Immature natural killer cell (primary cell): ENCODE results near the gene SAA2. TPM values are rescaled to one million over a fixed set of nuclear protein-coding genes. Genes with fewer than 3 reads are reported as not detected.
"Not testable (repeated sequence)": the region's sequence is repeated elsewhere in the genome, so short reads cannot be mapped to it uniquely, and the experiment has no call there.

Experiments used
- DNase-seq, 3 donors: peaks; one replicate each; pipeline ENCODE4 v3.0.0; 2022; ENCODE audit warnings: mixed read lengths in 1 of 3
- H3K27ac Mint-ChIP-seq, 6 donors: one replicate each; pipeline ENCODE4 v1.8.0; 2020; ENCODE audit warnings: mixed read lengths in 6 of 6, mild to moderate bottlenecking in 5 of 6, inconsistent platforms in 4 of 6, moderate library complexity in 3 of 6
- H3K27me3 Mint-ChIP-seq, 3 donors: one replicate each; pipeline ENCODE4 v1.8.0; 2020 to 2021; ENCODE audit warnings: low read depth in 3 of 3, mild to moderate bottlenecking in 3 of 3, mixed read lengths in 3 of 3, moderate library complexity in 3 of 3, inconsistent platforms in 1 of 3
- H3K36me3 Mint-ChIP-seq, 3 donors: one replicate each; pipeline ENCODE4 v1.8.0; 2020; ENCODE audit warnings: mixed read lengths in 3 of 3, inconsistent platforms in 2 of 3, mild to moderate bottlenecking in 2 of 3
- H3K4me1 Mint-ChIP-seq, 2 donors: one replicate each; pipeline ENCODE4 v1.8.0; 2020; ENCODE audit warnings: inconsistent platforms in 2 of 2, mild to moderate bottlenecking in 2 of 2, mixed read lengths in 2 of 2, moderate library complexity in 1 of 2
- H3K4me3 Mint-ChIP-seq, 5 donors: one replicate each; pipeline ENCODE4 v1.8.0; 2020; ENCODE audit warnings: mild to moderate bottlenecking in 5 of 5, mixed read lengths in 5 of 5, inconsistent platforms in 3 of 5, moderate library complexity in 3 of 5
- H3K9me3 Mint-ChIP-seq, 6 donors: one replicate each; pipeline ENCODE4 v1.8.0; 2020; ENCODE audit warnings: mild to moderate bottlenecking in 6 of 6, mixed read lengths in 6 of 6, inconsistent platforms in 4 of 6, moderate library complexity in 3 of 6
- polyA plus RNA-seq, 3 donors: library from polyadenylated mRNA; unstranded; fragments of 300-500 nt; fragmentation: Illumina TruSeq; gene quantifications; one replicate each; pipeline ENCODE4 v1.2.3, GENCODE V29; 2021

Gene SAA2
- polyA plus RNA-seq, 3 donors from 2014 or later: not detected

DNA sequence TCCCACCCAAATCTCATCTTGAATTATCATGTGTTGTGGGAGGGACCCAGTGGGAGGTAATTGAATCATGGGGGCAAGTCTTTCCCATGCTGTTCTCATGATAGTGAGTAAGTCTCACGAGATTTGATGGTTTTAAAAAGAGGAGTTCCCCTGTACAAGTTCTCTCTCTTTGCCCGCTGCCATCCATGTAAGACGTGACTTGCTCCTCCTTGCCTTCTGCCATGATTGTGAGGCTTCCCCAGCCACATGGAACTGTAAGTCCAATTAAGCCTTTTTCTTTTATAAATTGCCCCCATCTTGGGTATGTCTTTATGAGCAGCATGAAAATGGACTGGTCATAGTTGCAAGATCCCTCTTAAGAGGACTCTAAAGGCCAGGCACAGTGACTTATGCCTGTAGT is 50.7 kb downstream of the SAA2 start:
- not testable (repeated sequence) for H3K36me3 Mint-ChIP-seq, DNase-seq, H3K27ac Mint-ChIP-seq

DNA sequence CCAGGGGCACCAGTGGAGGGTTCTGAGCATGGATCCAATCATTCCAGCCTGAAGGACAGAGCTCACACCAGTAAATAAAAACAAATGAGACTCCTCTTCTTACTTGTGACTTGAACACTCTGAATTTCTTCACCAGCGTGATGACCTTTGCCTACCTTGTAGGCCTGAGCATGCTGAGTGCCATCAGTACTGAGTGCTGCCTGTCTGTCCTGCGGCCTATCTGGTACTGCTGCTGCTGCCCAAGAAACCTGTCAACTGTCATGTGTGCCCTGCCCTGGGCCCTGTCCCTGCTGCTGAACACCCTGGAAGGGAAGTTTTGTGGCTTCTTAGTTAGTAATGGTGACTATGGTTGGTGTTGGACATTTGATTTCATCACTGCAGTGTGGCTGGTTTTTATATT is 51.9 kb downstream of the SAA2 start:
- Mint-ChIP-seq H3K4me3 (no peak overlapping the region), H3K27ac (no peak overlapping the region), H3K27me3 (peaks cover 2 to 10% (median 5%) of the 10 kb centered on the region in 3 donors), H3K36me3 (no peaks in the 10 kb centered on the region), H3K9me3 (no peaks in the 10 kb centered on the region), H3K4me1 (no peaks in the 10 kb centered on the region)
- DNase-seq: no peak

More for the DNA sequence above, 50.7 kb downstream of the SAA2 start:
- not testable (repeated sequence) for H3K4me3 Mint-ChIP-seq, H3K9me3 Mint-ChIP-seq, H3K4me1 Mint-ChIP-seq, H3K27me3 Mint-ChIP-seq

Other genes with a start within 250 kb of the SAA2 start
- 100 to 1,000 TPM in 1 of 3 donors, 10 to 100 TPM in 2; 52.0 to 104 (median 68.3) TPM for gene SERGEF, start 235.6 kb downstream of the SAA2 start, polyA plus RNA-seq
- gene TPH1, start 202.4 kb downstream of the SAA2 start, polyA plus RNA-seq: not detected
- 10 to 100 TPM in 2 of 3 donors, 1 to 10 TPM in 1; 8.5 to 18.5 (median 13.0) TPM for gene SAAL1, start 142.6 kb downstream of the SAA2 start, polyA plus RNA-seq
- not detected for gene MRGPRX3, start 116.1 kb downstream of the SAA2 start, polyA plus RNA-seq
- not detected for gene MRGPRX4, start 75.8 kb downstream of the SAA2 start, polyA plus RNA-seq
- gene SAA4, start 11.9 kb downstream of the SAA2 start, polyA plus RNA-seq: not detected
- gene SAA1, start 17.6 kb upstream of the SAA2 start, polyA plus RNA-seq: not detected
- gene HPS5, start 73.5 kb upstream of the SAA2 start, polyA plus RNA-seq: 10 to 100 TPM; 10.4 to 15.1 (median 13.0) TPM
- gene GTF2H1, start 73.9 kb upstream of the SAA2 start, polyA plus RNA-seq: 10 to 100 TPM; 24.3 to 33.8 (median 27.2) TPM
- 100 to 1,000 TPM; 395 to 593 (median 422) TPM for gene LDHA, start 145.9 kb upstream of the SAA2 start, polyA plus RNA-seq
- gene LDHC, start 163.7 kb upstream of the SAA2 start, polyA plus RNA-seq: not detected
- under 1 TPM in 1 of 3 donors, not detected in 2; 0.79 TPM for gene LDHAL6A, start 207.2 kb upstream of the SAA2 start, polyA plus RNA-seq